Measurements from ENCODE around the gene DNAJB13.
"Not testable (repeated sequence)": the region's sequence is repeated elsewhere in the genome, so short reads cannot be mapped to it uniquely, and the experiment has no call there.

Gene DNAJB13

GRCh38 chr11:73982595-73982989 lies 31.8 kb downstream of the DNAJB13 start, which contains the start of gene UCP2:
TSS of gene UCP2 (minus strand) at chr11:73982843. CDS start at chr11:73978378, 4,465 bp downstream.
- TF ChIP-seq CTCF (IDR thresholded peaks at IDR 0.05; ENCODE audit: insufficient read depth, low read depth, low read length, missing control alignments), result no peak
- peak within 1 kb of the TSS; percentile 96 for H3K4me3 ChIP-seq (ENCODE audit: low read depth, low read length)
- peak; percentile 91 for DNase-seq (ENCODE audit: low read depth)

GRCh38 chr11:73982990-73983740 lies 32.3 kb downstream of the DNAJB13 start:
- no peak for TF ChIP-seq CTCF (IDR thresholded peaks at IDR 0.05; ENCODE audit: insufficient read depth, low read depth, low read length, missing control alignments)
- DNase-seq (ENCODE audit: low read depth), result peak; percentile 98
- H3K4me3 ChIP-seq (ENCODE audit: low read depth, low read length), result peak overlapping the region; percentile 96

- TF ChIP-seq CTCF (IDR thresholded peaks at IDR 0.05; ENCODE audit: insufficient read depth, low read depth, low read length, missing control alignments), result no peak
- peak overlapping the region; percentile 96 for H3K4me3 ChIP-seq (ENCODE audit: low read depth, low read length)
- DNase-seq (ENCODE audit: low read depth), result no peak
Measured at GRCh38 chr11:73983741-73984538, 33.1 kb downstream of the DNAJB13 start.

- not testable (repeated sequence) for DNase-seq (ENCODE audit: low read depth); H3K4me3 ChIP-seq (ENCODE audit: low read depth, low read length)
Measured at GRCh38 chr11:73985661-73986060, 34.8 kb downstream of the DNAJB13 start.

GRCh38 chr11:73988227-73988626 lies 37.4 kb downstream of the DNAJB13 start:
- DNase-seq (ENCODE audit: low read depth), result no peak
- no peak for TF ChIP-seq CTCF (IDR thresholded peaks at IDR 0.05; ENCODE audit: insufficient read depth, low read depth, low read length, missing control alignments)
- H3K4me3 ChIP-seq (ENCODE audit: low read depth, low read length), result no peak overlapping the region

- no peak overlapping the region for H3K4me3 ChIP-seq (ENCODE audit: low read depth, low read length)
- no peak for DNase-seq (ENCODE audit: low read depth)
- peak; percentile 20 for TF ChIP-seq CTCF (IDR thresholded peaks at IDR 0.05; ENCODE audit: insufficient read depth, low read depth, low read length, missing control alignments)
Measured at GRCh38 chr11:73989156-73989555, 38.3 kb downstream of the DNAJB13 start.

GRCh38 chr11:73990730-73991129 lies 39.9 kb downstream of the DNAJB13 start:
- no peak for TF ChIP-seq CTCF (IDR thresholded peaks at IDR 0.05; ENCODE audit: insufficient read depth, low read depth, low read length, missing control alignments)
- no peak for DNase-seq (ENCODE audit: low read depth)
- no peak overlapping the region for H3K4me3 ChIP-seq (ENCODE audit: low read depth, low read length)
